Ishikawa (cell line): Measurements from ENCODE around the gene AMDHD1.

Experiments used
- CEBPB ChIP-seq: IDR thresholded peaks from 2 replicates; pipeline ENCODE4 v1.6.1; 2012
- EP300 ChIP-seq: IDR thresholded peaks from 2 replicates; pipeline ENCODE4 v1.6.1; 2012; ENCODE audit warnings: borderline replicate concordance
- MAX ChIP-seq: IDR thresholded peaks from 2 replicates; pipeline ENCODE4 v1.6.1; 2012
- RAD21 ChIP-seq: IDR thresholded peaks from 2 replicates; pipeline ENCODE4 v1.6.1; 2012; ENCODE audit warnings: low read depth
- TCF12 ChIP-seq: IDR thresholded peaks from 2 replicates; pipeline ENCODE4 v1.6.1; 2012; ENCODE audit warnings: low read depth
- ZBTB7A ChIP-seq: IDR thresholded peaks from 2 replicates; pipeline ENCODE4 v1.6.1; 2012; ENCODE audit warnings: low read depth
- TF ChIP-seq, protein P1 (sequence below): IDR thresholded peaks from 2 replicates; pipeline ENCODE4 v1.6.1; 2012
- TF ChIP-seq, protein P2 (sequence below): IDR thresholded peaks from 2 replicates; pipeline ENCODE4 v1.6.1; 2012; ENCODE audit warnings: low read depth, mild to moderate bottlenecking

- TF ChIP-seq TCF12 (no peak), ZBTB7A (no peak), CEBPB (no peak), EP300 (no peak), MAX (peak; percentile 62), RAD21 (no peak)
- TF ChIP-seq, protein P1, sequence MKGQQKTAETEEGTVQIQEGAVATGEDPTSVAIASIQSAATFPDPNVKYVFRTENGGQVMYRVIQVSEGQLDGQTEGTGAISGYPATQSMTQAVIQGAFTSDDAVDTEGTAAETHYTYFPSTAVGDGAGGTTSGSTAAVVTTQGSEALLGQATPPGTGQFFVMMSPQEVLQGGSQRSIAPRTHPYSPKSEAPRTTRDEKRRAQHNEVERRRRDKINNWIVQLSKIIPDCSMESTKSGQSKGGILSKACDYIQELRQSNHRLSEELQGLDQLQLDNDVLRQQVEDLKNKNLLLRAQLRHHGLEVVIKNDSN: peak; percentile 95
- TF ChIP-seq, protein P2, sequence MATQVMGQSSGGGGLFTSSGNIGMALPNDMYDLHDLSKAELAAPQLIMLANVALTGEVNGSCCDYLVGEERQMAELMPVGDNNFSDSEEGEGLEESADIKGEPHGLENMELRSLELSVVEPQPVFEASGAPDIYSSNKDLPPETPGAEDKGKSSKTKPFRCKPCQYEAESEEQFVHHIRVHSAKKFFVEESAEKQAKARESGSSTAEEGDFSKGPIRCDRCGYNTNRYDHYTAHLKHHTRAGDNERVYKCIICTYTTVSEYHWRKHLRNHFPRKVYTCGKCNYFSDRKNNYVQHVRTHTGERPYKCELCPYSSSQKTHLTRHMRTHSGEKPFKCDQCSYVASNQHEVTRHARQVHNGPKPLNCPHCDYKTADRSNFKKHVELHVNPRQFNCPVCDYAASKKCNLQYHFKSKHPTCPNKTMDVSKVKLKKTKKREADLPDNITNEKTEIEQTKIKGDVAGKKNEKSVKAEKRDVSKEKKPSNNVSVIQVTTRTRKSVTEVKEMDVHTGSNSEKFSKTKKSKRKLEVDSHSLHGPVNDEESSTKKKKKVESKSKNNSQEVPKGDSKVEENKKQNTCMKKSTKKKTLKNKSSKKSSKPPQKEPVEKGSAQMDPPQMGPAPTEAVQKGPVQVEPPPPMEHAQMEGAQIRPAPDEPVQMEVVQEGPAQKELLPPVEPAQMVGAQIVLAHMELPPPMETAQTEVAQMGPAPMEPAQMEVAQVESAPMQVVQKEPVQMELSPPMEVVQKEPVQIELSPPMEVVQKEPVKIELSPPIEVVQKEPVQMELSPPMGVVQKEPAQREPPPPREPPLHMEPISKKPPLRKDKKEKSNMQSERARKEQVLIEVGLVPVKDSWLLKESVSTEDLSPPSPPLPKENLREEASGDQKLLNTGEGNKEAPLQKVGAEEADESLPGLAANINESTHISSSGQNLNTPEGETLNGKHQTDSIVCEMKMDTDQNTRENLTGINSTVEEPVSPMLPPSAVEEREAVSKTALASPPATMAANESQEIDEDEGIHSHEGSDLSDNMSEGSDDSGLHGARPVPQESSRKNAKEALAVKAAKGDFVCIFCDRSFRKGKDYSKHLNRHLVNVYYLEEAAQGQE: no peak
Observed at GRCh38 chr12:95942524-95943329, 404 bp upstream of the AMDHD1 start, which contains the start of gene CCDC38.
